Measurements from ENCODE around the gene HTRA3. TPM values are rescaled to one million over a fixed set of nuclear protein-coding genes. Genes with fewer than 3 reads are reported as not detected.

The HTRA3 gene
- polyA plus RNA-seq, 1 donor = 46.2 TPM

DNA sequence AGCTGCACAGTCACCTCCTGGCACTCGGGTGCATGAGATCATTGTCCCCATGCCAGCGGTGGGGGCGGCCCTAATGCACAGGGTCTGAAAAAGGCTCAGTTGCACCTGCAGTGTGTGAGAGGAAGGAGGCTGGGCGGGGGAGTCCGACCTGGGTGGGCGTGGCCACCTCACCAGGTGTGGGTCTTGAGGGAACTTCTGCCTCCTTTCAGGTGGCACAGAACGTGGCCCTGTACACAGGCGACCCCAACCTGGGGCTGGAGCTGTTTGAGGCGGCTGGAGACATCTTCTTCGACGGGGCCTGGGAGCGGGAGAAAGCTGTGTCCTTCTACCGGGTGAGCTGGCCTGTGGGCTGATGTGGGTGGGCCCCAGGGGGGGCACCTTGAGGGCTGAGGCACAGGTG is 34.3 kb upstream of the HTRA3 start:
- no peak for DNase-seq

DNA sequence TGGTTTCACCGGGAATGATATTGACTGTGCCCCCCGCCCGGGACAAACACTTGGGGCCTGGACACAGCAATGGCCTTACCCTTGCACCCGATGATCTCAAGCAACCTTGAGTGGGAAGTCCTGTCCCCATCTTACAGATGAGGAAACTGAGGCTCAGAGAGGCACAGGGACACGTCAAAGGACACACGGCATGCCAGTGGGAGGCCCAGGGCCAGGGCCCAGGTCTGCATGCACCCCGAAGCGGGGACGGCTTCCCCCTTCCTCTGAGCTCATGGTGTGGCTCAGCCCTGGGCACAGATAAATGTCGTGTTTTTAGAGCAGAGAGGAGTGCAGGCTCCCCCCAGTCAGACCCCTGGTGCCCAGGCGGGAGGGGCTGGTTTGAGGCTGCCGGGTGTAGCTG is 33.9 kb upstream of the HTRA3 start:
- no peak for DNase-seq

GRCh38 chr4:8236106-8236919 is 33.2 kb upstream of the HTRA3 start:
- no peak for DNase-seq

DNA sequence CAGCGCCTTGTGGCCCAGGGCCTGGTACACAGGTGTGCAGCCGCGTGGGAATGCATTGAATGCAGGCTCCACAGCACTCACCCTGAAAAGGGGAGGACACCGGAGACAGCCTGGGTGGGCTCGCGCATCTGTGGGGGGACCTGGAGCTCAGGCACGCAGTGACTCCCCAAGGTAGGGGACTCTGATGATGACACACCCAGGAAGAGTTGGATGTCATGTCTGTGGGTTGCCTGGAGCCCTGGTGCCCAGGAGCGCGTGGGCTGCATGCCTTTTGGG is 32.7 kb upstream of the HTRA3 start:
- no peak for DNase-seq

GRCh38 chr4:8237256-8237989 is 32.1 kb upstream of the HTRA3 start:
- DNase-seq = no peak

DNA sequence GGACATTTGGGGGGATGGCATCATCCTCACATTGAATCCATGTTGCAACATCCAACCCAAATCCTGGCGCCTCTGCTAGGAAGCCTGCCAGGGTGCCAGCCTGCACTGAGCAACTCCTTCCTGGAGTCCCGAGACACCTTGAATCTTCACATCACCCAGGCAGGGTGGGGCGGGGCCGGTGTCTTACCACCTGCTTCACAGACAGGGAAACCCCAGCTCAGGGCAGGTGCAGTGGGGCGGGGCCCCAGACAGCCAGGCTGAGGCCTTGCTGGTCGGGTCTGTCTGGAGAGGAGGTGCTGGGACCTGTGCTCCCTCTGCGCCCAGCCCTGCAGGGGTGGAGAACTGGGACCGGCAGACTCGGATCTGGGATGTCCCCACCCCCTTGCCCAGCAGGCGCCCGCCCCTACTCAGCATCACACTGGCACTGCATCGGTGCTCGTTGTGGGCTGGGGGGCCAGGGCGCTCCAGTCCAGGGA is 31.5 kb upstream of the HTRA3 start:
- DNase-seq = no peak

DNA sequence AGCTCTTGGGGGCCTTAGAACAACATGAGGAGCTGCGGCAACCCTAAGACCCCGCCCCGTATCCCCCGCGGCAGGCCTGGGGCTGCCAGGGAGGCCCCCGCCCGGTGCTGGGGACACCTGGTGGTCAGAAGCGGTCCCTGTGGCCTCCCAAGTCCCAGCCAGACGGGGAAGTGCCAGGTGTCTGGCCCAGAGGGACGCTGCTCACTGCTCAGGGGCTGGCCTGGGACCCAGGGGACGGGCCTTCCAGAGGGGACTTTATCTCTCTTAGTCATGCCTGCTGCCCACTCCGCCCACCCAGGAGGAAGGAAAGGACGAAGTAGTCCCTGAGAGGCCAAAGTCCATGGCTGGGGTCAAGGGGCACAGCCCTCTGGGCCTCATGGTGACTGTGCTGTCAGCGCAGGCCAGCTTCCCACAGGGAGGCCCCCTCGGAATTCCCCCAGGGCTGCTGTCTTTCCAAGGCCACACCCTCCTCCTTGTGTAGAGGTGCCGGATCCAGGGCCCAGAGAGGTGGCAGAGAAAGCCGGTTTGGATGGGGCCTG is 31.0 kb upstream of the HTRA3 start:
- no peak for DNase-seq

DNA sequence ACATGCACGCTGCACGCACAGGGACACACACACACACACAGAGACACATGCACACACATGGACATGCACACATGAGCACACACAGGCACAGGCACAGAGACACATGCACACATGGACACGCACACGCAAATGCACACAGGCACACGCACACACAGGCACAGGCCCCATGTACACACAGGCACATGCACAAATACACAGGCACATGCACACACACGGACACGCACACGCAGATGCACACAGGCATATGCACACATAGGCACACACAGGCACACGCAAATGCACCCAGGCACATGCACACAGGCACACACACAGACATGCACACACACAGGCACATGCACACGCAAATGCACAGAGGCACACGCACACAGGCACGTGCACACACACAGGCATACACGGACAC is 30.3 kb upstream of the HTRA3 start:
- no peak for DNase-seq

DNA sequence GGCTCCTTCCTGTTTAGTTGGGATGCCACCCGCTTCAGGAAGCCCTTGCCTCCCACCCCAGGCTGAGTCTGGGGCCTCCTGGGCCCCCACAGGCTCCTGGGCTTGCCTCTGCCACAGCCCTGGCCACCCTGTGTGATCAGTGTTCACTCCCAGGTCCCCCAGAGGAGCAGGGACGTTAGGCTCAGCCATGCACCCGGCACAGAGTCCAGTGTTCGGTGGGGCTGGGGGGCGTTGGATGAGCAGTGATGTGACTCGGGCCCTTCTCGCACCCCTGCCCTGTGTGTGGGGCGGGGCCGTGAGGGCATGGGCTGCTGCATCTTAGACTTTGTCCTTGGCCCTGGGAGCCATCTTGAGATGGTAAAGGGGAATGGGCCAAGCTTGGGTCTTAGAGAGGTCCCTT is 29.9 kb upstream of the HTRA3 start:
- no peak for DNase-seq

DNA sequence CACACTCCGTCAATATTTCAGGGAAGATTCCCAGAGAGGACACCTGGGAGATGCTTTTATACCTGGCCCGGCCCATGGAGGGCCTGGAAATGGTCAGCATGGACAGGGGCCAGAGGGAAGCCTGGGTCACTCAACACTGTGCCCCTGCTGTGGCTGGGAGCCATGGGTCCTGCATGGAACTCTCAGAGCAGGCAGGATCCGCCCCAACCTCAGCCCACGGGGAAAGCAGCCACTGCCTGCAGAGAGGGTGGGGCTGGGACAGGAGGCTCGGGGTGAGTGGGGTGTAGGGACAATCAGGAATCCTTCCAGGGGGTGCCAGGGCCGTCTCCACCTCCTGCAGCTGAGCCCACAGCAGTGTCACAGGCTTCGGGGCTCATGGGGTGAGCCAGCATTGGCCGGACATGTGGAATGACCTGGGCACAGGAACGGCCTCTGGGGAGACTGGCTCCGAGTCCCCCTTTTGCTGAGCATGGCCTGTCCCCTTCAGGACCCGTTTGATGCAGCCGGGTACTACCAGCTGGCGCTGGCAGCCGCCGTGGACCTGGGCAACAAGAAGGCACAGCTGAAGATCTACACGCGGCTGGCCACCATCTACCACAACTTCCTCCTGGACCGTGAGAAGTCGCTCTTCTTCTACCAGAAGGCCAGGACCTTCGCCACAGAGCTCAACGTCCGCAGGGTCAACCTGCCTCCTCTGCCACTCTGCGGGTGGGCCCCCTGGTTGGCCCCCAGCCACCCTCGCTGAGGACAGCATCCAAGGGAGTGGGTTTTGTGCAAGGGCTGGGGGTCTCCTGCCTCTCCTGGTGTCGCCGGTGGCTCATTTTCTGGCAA is 29.1 kb upstream of the HTRA3 start:
- DNase-seq = no peak

- no peak for DNase-seq
Measured at GRCh38 chr4:8241211-8241779, 28.3 kb upstream of the HTRA3 start.

DNA sequence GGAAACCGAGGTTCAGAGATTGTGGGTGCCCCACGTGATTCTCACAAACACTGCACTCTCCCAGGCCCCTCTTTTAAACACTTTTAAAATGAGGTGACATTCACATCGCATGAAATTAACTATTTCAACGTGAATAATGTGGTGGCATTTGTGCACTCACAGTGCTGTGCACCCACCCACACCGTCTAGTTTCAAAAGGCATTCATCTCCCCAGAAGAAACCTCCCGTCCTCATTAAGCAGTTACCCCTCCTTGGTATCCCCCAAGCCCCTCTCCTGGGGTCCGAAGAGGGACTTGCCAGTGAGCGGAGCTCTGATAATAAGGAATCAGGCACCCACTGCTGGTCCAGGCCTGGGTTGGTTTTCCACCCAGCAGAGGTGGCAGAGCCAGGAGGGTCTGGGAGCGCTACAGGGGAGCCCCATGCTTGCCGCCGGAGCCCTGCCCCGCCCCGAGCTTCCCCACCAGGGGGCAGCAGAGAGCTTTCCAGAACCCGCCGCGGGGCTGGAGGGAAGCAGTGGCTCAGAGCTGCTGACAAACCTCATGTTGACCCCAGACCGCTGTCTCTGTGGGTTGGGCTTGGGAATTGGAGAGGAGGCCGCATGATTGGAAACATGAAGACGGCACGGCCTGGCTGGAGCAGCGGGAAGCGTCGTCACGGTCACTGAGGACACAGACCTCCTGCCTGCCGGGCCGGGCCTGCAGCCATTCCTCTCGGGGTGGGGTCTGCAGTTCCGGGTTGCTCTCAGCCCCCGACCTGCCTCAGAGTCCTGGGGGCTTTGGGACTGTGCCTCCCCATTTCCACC is 27.5 kb upstream of the HTRA3 start:
- peak; percentile 95 for DNase-seq

GRCh38 chr4:8242782-8243560 is 26.6 kb upstream of the HTRA3 start:
- peak; percentile 49 for DNase-seq

DNA sequence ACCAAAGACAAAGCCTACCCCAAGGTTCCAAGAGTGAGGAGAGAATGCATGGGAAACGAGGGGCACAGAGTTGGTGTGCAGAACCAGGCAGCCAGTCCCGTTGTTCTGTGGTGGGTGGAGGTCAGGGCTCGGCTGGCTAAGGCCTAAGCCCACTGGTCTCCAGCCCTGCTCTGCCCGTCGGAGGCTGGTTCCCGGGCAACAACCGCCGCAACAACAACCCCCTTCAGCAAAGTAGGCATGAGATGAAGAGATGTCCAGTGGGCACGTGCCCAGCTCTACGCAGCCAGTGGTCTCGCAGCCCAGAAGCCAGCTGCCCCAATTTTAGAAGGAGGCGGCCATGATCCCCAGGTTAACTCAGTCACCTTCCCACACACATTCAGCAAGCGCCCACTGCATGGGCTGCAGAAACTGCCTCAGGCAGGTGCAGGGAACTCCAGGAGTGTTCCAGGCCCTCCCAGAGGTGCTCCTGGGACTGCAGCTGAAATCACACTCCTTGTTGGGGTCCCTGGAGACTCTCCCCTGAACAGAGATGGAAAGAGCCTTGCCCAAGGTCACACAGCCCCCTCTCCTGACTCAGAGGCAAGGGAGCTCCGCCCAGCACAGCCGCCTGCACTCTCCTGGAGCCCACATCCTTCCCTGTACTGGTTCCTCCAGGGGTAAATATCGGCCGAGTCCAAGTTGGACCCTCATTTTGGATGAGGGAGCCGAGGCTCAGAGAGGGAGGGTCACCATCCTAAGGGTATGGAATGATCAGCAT is 25.4 kb upstream of the HTRA3 start:
- no peak for DNase-seq

GRCh38 chr4:8244931-8245460 is 24.6 kb upstream of the HTRA3 start:
- no peak for DNase-seq

DNA sequence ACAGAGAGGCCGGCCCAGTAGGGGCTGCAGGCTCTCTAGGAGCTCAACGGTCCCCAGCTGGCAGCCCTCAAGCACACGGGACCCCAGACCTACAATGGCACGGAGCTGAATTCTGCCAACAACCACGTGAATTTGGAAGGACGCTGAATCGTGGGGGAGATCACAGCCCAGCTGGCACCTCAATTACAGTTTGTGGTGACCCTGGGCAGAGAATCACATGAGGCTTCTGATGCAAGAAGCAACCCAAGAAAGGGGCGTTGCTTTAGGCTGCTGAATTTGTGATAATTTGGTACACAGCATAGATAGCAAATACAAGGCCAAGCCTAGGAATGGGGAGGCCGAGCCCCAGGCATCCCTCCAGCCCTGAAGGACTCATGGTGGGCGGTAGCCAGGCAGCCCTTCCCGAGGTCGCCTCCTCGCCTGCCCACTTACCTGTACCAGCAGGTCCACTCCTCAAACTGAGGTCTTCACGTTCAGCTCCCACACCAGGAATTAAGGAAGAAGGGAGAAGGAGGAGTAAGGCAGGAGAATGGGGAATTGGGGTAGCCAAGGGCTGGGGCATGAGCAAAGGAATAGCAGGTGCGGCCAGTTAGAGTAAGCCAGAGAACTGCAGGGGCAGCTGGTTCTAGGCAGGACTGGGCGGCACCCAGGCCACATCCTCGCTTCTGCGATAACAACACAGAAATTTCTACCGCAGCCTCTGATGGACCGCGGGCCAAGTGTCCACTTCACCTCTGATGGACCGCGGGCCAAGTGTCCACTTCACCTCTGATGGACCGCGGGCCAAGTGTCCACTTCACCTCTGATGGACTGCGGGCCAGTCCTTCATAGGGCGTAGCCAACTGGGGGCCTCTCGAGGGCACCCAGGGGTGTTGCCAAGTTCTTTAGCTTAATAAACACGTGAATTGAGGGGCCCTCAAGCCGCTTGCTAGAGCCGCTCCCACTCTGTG is 23.4 kb upstream of the HTRA3 start:
- no peak for DNase-seq

DNA sequence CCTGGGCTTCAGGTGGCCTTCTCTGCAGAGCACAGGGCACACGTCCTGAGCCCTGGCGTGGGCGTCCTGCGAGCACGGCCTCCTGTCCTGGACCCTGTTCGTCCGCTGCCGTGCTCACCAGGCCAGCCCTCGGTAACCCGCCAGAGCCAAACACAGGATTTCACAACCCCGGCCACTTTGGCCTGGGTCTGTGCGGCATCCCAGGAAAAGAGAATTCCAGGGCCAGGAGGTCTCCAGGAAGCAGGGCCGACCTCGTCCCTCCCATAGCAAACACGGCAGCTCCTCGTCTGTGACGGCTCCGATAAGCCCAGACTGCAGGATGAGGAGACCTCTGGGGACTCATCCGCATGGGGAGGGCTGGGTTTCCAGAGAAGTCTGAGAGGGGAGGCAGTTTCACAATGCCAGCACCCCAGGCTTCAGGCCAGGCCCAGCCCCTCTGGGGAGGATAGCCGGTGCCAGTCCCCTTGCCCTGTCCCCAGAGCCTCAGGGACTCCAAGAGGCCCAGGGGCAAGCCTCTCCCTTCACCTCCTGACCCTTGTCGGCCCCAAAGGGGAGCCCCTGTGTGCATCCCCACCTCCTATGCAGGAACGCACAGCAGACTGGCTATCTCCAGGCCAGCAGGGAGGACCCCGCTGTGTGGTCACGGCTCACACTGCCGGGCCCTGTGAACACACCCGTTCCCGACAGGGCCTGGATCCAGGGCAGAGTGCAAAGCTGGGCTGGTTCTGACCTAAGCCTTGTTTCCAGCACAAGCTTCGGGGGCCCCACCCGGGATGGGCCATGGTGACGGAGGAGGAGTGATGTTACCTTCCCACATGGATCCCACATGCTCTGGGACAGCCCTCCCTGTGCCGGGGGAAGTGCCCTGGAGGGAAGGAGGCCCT is 22.3 kb upstream of the HTRA3 start:
- no peak for DNase-seq

- no peak for DNase-seq
Measured at GRCh38 chr4:8248091-8248490, 21.5 kb upstream of the HTRA3 start.

Measured in hindlimb muscle (tissue), 1 donor.